Mesodermal cell (in vitro differentiated cells): Measurements from ENCODE around the gene RBM15B.

Experiments used
- H3K27ac ChIP-seq: 2 replicates; pipeline ENCODE4 v1.7.0; 2013; ENCODE audit warnings: mild to moderate bottlenecking, low read depth, low read length, moderate library complexity; ENCODE audit not compliant: severe bottlenecking
- H3K36me3 ChIP-seq: 2 replicates; pipeline ENCODE4 v1.7.1; 2013; ENCODE audit warnings: mild to moderate bottlenecking, low read length, moderate library complexity; ENCODE audit not compliant: control insufficient read depth, insufficient read depth
- H3K4me1 ChIP-seq: one replicate; pipeline ENCODE4 v1.7.1; 2013; ENCODE audit warnings: mild to moderate bottlenecking, low read length; ENCODE audit not compliant: insufficient read depth, control insufficient read depth, poor library complexity, severe bottlenecking
- H3K4me3 ChIP-seq: 2 replicates; pipeline ENCODE4 v1.7.0; 2013; ENCODE audit warnings: low read length, control low read depth, mild to moderate bottlenecking; ENCODE audit not compliant: insufficient read depth, poor library complexity, severe bottlenecking; ENCODE audit errors: extremely low read depth
- H3K9me3 ChIP-seq: 2 replicates; pipeline ENCODE4 v1.7.1; 2013; ENCODE audit warnings: mild to moderate bottlenecking, low read length, moderate library complexity; ENCODE audit not compliant: control insufficient read depth
- WGBS, 2 experiments: methylation state at CpG; one replicate each; pipeline ENCODE4 v1.1.5; 2013; ENCODE audit warnings: missing lambda C conversion rate in 2 of 2; ENCODE audit not compliant: insufficient coverage in 2 of 2; 5-methylcytosine and 5-hydroxymethylcytosine counted together

RBM15B gene

GRCh38 chr3:51378726-51379125 lies 12.4 kb upstream of the RBM15B start:
- Histone ChIP-seq H3K4me1 (peaks cover 6% of the 10 kb centered on the region), H3K27ac (no peak overlapping the region), H3K9me3 (no peaks in the 10 kb centered on the region), H3K36me3 (peaks cover 6% of the 10 kb centered on the region), H3K4me3 (no peak overlapping the region)
- 95 to 100% methylated on average over 2 of the region's 2 CpGs for WGBS, 2 experiments

GRCh38 chr3:51379301-51379700 lies 11.8 kb upstream of the RBM15B start:
- no peak overlapping the region for H3K4me3 ChIP-seq
- H3K36me3 ChIP-seq, result peaks cover 6% of the 10 kb centered on the region
- no peaks in the 10 kb centered on the region for H3K9me3 ChIP-seq
- no peak overlapping the region for H3K27ac ChIP-seq
- peaks cover 7% of the 10 kb centered on the region for H3K4me1 ChIP-seq
- 89 to 91% methylated on average over 7 of the region's 8 CpGs for WGBS, 2 experiments

- Histone ChIP-seq H3K4me1 (peaks cover 7% of the 10 kb centered on the region), H3K36me3 (peaks cover 6% of the 10 kb centered on the region), H3K9me3 (no peaks in the 10 kb centered on the region), H3K4me3 (no peak overlapping the region), H3K27ac (no peak overlapping the region)
- WGBS, 2 experiments, result 93 to 100% methylated on average over 4 to 7 of the region's 8 CpGs
These were observed 11.2 kb upstream of the RBM15B start for GRCh38 chr3:51379746-51380455.

- WGBS, 2 experiments, result 91 to 98% methylated on average over 12 of the region's 15 CpGs
- H3K36me3 ChIP-seq, result peaks cover 6% of the 10 kb centered on the region
- no peak overlapping the region for H3K4me3 ChIP-seq
- H3K9me3 ChIP-seq, result no peaks in the 10 kb centered on the region
- H3K27ac ChIP-seq, result no peak overlapping the region
- H3K4me1 ChIP-seq, result peaks cover 7% of the 10 kb centered on the region
These were observed 10.3 kb upstream of the RBM15B start for GRCh38 chr3:51380601-51381332.

DNA sequence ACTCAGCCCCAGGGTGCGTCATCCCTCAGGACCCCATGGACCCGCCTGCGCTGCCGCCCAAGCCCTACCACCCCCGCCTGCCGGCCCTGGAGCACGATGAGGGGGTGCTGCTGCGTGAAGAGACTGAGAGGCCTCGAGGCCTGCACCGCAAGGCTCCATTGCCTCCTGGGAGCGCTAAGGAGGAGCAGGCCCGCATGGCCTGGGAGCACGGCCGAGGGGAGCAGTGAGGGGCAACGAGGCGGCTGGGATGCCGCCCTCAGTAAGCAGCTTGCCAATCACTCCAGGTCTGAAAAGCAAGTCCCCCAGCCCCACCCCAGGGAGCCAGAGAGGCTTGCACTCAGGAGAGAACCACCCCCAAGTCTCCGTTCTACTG lies 9.8 kb upstream of the RBM15B start:
- Histone ChIP-seq H3K9me3 (no peaks in the 10 kb centered on the region), H3K4me1 (peaks cover 7% of the 10 kb centered on the region), H3K27ac (no peak overlapping the region), H3K4me3 (no peak overlapping the region), H3K36me3 (peaks cover 10% of the 10 kb centered on the region)
- WGBS, 2 experiments, result 93 to 94% methylated on average over 16 of the region's 18 CpGs

GRCh38 chr3:51382076-51382745 lies 8.9 kb upstream of the RBM15B start:
- 88 to 100% methylated on average over 1 to 2 of the region's 4 CpGs for WGBS, 2 experiments
- peaks cover 14% of the 10 kb centered on the region for H3K4me1 ChIP-seq
- H3K9me3 ChIP-seq, result no peaks in the 10 kb centered on the region
- H3K4me3 ChIP-seq, result no peak overlapping the region
- peaks cover 18% of the 10 kb centered on the region for H3K36me3 ChIP-seq
- H3K27ac ChIP-seq, result no peak overlapping the region

- H3K36me3 ChIP-seq, result peaks cover 26% of the 10 kb centered on the region
- WGBS, 2 experiments, result 96 to 100% methylated on average over 1 to 2 of the region's 3 CpGs
- H3K4me3 ChIP-seq, result peak overlapping the region; percentile 98
- no peak overlapping the region for H3K27ac ChIP-seq
- no peaks in the 10 kb centered on the region for H3K9me3 ChIP-seq
- H3K4me1 ChIP-seq, result peaks cover 22% of the 10 kb centered on the region
These were observed 8.0 kb upstream of the RBM15B start for GRCh38 chr3:51382947-51383578.

- H3K4me3 ChIP-seq, result peak overlapping the region; percentile 98
- no peaks in the 10 kb centered on the region for H3K9me3 ChIP-seq
- peaks cover 22% of the 10 kb centered on the region for H3K4me1 ChIP-seq
- peak overlapping the region; percentile 91 for H3K27ac ChIP-seq
- 1% methylated on average over 16 to 28 of the region's 29 CpGs for WGBS, 2 experiments
- peaks cover 37% of the 10 kb centered on the region for H3K36me3 ChIP-seq
These were observed 6.9 kb upstream of the RBM15B start for GRCh38 chr3:51384055-51384725.

- Histone ChIP-seq H3K27ac (peak within 1 kb of the TSS; percentile 91), H3K4me3 (peak within 1 kb of the TSS; percentile 98), H3K4me1 (peaks cover 24% of the 10 kb centered on the region), H3K36me3 (peaks cover 44% of the 10 kb centered on the region), H3K9me3 (no peaks in the 10 kb centered on the region)
- 0 to 1% methylated on average over 30 to 39 of the region's 65 CpGs for WGBS, 2 experiments
These were observed 6.2 kb upstream of the RBM15B start, which contains the start of gene MANF for GRCh38 chr3:51384726-51385473. Gene MANF, plus strand, starts transcription at chr3:51385291. Its CDS starts 52 bp downstream, at chr3:51385343.
